GM21619 (cell line): Measurements from ENCODE around the gene MATN4.
"Not testable (repeated sequence)": the region's sequence is repeated elsewhere in the genome, so short reads cannot be mapped to it uniquely, and the experiment has no call there.

ENCODE experiments used
- ATAC-seq: cut with Tn5 transposase; IDR thresholded peaks from one replicate; pipeline ENCODE4 v1.9.1; 2021; ENCODE audit not compliant: unreplicated experiment

Gene MATN4

GRCh38 chr20:45308117-45308778 is at the start of gene MATN4:
Gene MATN4 (minus strand): TSS chr20:45308299. CDS start chr20:45305582, 2,717 bp downstream.
- ATAC-seq: no peak

- no peak for ATAC-seq
Observed at GRCh38 chr20:45355209-45356084, 47.3 kb upstream of the MATN4 start.

- ATAC-seq: no peak
Observed at GRCh38 chr20:45354423-45355208, 46.5 kb upstream of the MATN4 start.

GRCh38 chr20:45353746-45354145 is 45.6 kb upstream of the MATN4 start:
- ATAC-seq: no peak

- no peak for ATAC-seq
Observed at GRCh38 chr20:45352729-45353128, 44.6 kb upstream of the MATN4 start.

GRCh38 chr20:45350795-45351194 is 42.7 kb upstream of the MATN4 start:
- not testable (repeated sequence) for ATAC-seq

- no peak for ATAC-seq
Observed at GRCh38 chr20:45350217-45350616, 42.1 kb upstream of the MATN4 start.

GRCh38 chr20:45347936-45348778 is 40.1 kb upstream of the MATN4 start, which contains the start of gene SDC4:
Gene SDC4 (minus strand): TSS chr20:45348424. CDS start chr20:45348384, 40 bp downstream.
- no peak for ATAC-seq

GRCh38 chr20:45347297-45347935 is 39.3 kb upstream of the MATN4 start:
- ATAC-seq: no peak

- ATAC-seq: no peak
Observed at GRCh38 chr20:45346851-45347250, 38.8 kb upstream of the MATN4 start.

- ATAC-seq: no peak
Observed at GRCh38 chr20:45346291-45346718, 38.2 kb upstream of the MATN4 start.

- no peak for ATAC-seq
Observed at GRCh38 chr20:45345104-45345936, 37.2 kb upstream of the MATN4 start.

GRCh38 chr20:45344168-45344860 is 36.2 kb upstream of the MATN4 start:
- no peak for ATAC-seq

GRCh38 chr20:45343532-45344167 is 35.6 kb upstream of the MATN4 start:
- ATAC-seq: no peak

GRCh38 chr20:45342855-45343531 is 34.9 kb upstream of the MATN4 start:
- no peak for ATAC-seq

GRCh38 chr20:45341939-45342854 is 34.1 kb upstream of the MATN4 start:
- ATAC-seq: no peak
